Neural progenitor cell (in vitro differentiated cells): ENCODE results near the gene NAA35.

Source experiments
- CTCF ChIP-seq: fragments of 200-600 bp; sonication (generic); IDR thresholded peaks from 2 replicates; pipeline ENCODE4 v1.5.1; 2017; ENCODE audit warnings: antibody characterized with exemption, mild to moderate bottlenecking
- EZH2 ChIP-seq: fragments of 200-600 bp; sonication (generic); IDR thresholded peaks from 2 replicates; pipeline ENCODE4 v1.6.1; 2017; ENCODE audit warnings: antibody characterized with exemption, mild to moderate bottlenecking, moderate library complexity
- EZH2phosphoT487 ChIP-seq: fragments of 200-600 bp; sonication (generic); IDR thresholded peaks from 2 replicates; pipeline ENCODE4 v1.6.1; 2017; ENCODE audit warnings: antibody characterized with exemption

- TF ChIP-seq CTCF = no peak
- no peak for TF ChIP-seq EZH2
- TF ChIP-seq EZH2phosphoT487 = no peak
These were observed 3.7 kb downstream of the NAA35 start for GRCh38 chr9:85944672-85945071.
